GM13977 (cell line): ENCODE results near the gene FCRLA.

Source experiments
- DNase-seq: peaks from one replicate; pipeline ENCODE4 v3.0.0; 2012; ENCODE audit warnings: low spot score
- in situ Hi-C: fragments of 300-500 bp; cut with MboI; formaldehyde crosslinking; loops from one replicate; pipeline ENCODE4 v1.12.0; 2022; ENCODE audit warnings: low sequenced_read_pairs, low pct_unique_long_range_greater_than_20kb, mixed read lengths, inconsistent platforms; ENCODE audit not compliant: unreplicated experiment
- TF ChIP-seq, protein P1 (sequence below): IDR thresholded peaks from 2 replicates; pipeline ENCODE4 v1.5.1; 2012; ENCODE audit warnings: mild to moderate bottlenecking, control low read depth; ENCODE audit not compliant: insufficient read depth; ENCODE audit errors: extremely low read depth, missing control alignments

FCRLA gene

DNA sequence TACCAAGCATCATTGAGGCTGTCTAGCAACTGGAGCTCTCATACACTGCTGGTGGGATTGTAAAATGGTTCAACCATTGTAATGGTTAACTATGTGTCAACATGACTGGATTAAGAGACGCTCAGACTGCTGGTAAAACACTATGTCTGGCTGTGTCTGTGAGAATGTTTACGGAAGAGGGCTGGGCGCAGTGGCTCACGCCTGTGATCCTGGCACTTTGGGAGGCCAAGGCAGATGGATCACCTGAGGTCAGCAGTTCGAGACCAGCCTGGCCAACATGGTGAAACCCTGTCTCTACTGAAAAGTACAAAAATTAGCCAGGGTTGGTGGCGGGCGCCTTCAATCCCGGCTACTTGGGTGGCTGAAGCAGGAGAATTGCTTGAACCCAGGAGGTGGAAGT is 4.8 kb upstream of the FCRLA start:
- TF ChIP-seq, protein P1, sequence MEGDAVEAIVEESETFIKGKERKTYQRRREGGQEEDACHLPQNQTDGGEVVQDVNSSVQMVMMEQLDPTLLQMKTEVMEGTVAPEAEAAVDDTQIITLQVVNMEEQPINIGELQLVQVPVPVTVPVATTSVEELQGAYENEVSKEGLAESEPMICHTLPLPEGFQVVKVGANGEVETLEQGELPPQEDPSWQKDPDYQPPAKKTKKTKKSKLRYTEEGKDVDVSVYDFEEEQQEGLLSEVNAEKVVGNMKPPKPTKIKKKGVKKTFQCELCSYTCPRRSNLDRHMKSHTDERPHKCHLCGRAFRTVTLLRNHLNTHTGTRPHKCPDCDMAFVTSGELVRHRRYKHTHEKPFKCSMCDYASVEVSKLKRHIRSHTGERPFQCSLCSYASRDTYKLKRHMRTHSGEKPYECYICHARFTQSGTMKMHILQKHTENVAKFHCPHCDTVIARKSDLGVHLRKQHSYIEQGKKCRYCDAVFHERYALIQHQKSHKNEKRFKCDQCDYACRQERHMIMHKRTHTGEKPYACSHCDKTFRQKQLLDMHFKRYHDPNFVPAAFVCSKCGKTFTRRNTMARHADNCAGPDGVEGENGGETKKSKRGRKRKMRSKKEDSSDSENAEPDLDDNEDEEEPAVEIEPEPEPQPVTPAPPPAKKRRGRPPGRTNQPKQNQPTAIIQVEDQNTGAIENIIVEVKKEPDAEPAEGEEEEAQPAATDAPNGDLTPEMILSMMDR, result no peak
- in situ Hi-C loops, result loop anchor here (25.0 kb wide), 1 partner anchor 515 kb away; the partner anchor contains the start of genes ADAMTS4 and B4GALT3
- DNase-seq, result no peak

DNA sequence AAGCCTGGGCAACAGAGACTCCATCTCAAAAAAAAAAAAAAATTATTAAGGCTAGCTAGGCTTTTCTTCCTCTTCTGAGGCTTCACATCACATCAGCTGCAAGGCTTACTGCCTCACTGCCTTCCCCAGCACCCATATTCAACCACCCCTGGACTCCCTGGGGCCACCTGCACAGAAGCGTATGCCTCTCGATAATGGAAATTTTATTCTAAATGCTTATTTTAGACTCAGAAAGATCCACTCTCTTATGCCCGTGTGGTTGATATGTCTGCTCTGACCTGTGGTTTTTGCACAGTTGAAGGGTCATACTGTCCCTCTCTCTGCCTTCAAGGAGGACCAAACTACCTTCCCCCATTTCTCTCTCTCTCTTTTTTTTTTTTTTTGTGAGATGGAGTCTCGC is 1.5 kb upstream of the FCRLA start:
- DNase-seq, result no peak
- in situ Hi-C loops, result loop anchor here (25.0 kb wide), 1 partner anchor 518 kb away; the partner anchor contains the start of genes ADAMTS4 and B4GALT3
- TF ChIP-seq, protein P1, result no peak

DNA sequence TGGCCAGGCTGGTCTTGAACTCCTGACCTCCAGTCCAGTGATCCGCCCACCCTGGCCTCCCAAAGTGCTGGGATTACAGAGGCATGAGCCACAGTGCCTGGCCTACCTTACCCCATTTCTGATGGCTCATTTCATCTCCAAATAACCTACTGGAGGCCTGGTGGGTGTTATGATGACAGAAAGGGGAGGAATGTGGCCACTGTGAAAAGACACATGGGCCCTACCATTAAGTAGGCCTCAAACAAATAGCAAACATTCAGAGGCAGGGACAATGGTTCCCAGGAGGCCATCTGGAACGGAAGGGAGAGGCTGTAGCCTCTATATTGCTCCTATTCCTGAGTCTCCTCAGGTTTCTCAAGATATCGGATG is 932 bp upstream of the FCRLA start:
- in situ Hi-C loops, result loop anchor here (25.0 kb wide), 1 partner anchor 519 kb away; the partner anchor contains the start of genes ADAMTS4 and B4GALT3
- DNase-seq, result no peak
- TF ChIP-seq, protein P1, result no peak

DNA sequence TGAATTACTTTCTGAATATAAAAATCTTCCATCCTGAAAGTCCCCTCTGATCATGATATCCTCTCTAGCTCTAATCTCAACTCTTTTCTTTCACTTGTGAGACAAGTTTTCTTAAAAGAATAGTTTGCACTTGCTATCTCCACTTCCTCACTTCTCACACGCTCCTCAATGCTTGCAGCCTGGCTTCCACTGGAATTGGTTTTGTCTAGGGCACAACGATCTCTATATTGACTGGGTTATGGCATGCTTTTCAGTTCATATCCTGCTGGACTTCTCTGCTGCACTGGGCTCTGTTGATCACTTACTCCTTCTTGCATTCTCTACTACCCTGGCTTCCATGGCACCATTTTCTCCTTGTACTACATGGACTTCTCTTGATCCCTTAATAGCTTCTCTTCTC is 474 bp downstream of the FCRLA start:
- TF ChIP-seq, protein P1, result no peak
- in situ Hi-C loops, result loop anchor here (25.0 kb wide), 1 partner anchor 520 kb away; the partner anchor contains the start of genes ADAMTS4 and B4GALT3
- DNase-seq, result no peak

DNA sequence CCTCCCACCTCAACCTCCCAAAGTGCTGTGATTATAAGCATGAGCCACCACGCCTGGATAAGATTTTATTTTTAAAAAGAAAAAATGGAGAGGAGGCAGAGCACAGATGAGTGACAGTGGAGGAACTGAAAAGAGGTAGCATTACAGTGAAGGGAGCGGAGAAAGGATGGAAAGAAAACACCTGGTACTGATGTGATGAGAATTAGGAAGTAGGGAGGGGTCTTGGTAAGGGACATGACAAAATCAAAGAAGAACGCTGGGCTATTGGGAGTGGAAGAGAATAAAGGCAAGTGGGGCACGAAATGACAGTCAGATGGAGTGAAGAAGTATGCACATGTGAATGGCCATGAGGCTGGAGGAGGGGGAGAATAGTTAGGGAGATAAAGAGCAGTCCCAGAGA is 2.3 kb downstream of the FCRLA start:
- in situ Hi-C loops, result loop anchor here (25.0 kb wide), 1 partner anchor 522 kb away; the partner anchor contains the start of genes ADAMTS4 and B4GALT3
- TF ChIP-seq, protein P1, result no peak
- DNase-seq, result no peak

DNA sequence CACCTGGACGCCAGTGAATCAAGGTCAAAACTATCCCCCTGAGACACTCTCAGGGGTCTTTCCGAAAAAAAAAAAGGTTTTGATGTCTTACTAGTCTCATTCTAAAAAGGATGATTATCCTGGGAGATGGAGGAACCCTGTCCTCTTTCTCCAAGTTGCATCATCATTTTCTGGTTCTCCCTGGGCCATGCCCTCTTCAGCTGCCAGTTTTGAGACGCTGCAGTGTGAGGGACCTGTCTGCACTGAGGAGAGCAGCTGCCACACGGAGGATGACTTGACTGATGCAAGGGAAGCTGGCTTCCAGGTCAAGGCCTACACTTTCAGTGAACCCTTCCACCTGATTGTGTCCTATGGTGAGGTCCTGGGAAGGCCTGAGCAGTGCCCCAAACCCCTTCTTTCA is 3.5 kb downstream of the FCRLA start:
- in situ Hi-C loops, result loop anchor here (25.0 kb wide), 1 partner anchor 523 kb away; the partner anchor contains the start of genes ADAMTS4 and B4GALT3
- DNase-seq, result no peak
- TF ChIP-seq, protein P1, result no peak
